DOHH2 (cell line): ENCODE measurements around the gene ZBTB40.

Source experiments
- EZH2phosphoT487 ChIP-seq: fragments of 200-600 bp; sonication (generic); IDR thresholded peaks from 2 replicates; pipeline ENCODE4 v1.6.1; 2017; ENCODE audit warnings: borderline replicate concordance, mild to moderate bottlenecking, antibody characterized with exemption, low read length, moderate library complexity, mixed read lengths
- TF ChIP-seq, protein P1 (sequence below): fragments of 200-600 bp; sonication (generic); IDR thresholded peaks from one replicate; pipeline ENCODE4 v1.5.1; 2014; ENCODE audit warnings: antibody characterized with exemption, mild to moderate bottlenecking, low read depth, low read length; ENCODE audit not compliant: poor library complexity, severe bottlenecking

GRCh38 chr1:22555371-22555656, 103.7 kb downstream of the ZBTB40 start:
- TF ChIP-seq, protein P1, sequence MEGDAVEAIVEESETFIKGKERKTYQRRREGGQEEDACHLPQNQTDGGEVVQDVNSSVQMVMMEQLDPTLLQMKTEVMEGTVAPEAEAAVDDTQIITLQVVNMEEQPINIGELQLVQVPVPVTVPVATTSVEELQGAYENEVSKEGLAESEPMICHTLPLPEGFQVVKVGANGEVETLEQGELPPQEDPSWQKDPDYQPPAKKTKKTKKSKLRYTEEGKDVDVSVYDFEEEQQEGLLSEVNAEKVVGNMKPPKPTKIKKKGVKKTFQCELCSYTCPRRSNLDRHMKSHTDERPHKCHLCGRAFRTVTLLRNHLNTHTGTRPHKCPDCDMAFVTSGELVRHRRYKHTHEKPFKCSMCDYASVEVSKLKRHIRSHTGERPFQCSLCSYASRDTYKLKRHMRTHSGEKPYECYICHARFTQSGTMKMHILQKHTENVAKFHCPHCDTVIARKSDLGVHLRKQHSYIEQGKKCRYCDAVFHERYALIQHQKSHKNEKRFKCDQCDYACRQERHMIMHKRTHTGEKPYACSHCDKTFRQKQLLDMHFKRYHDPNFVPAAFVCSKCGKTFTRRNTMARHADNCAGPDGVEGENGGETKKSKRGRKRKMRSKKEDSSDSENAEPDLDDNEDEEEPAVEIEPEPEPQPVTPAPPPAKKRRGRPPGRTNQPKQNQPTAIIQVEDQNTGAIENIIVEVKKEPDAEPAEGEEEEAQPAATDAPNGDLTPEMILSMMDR = no peak
- TF ChIP-seq EZH2phosphoT487 = no peak
